Kidney capillary endothelial cell (primary cell): ENCODE measurements around the gene SHC2.
"Not testable (repeated sequence)": the region's sequence is repeated elsewhere in the genome, so short reads cannot be mapped to it uniquely, and the experiment has no call there.

Experiments
- DNase-seq: peaks from one replicate; pipeline ENCODE4 v3.0.0-alpha.2; 2018; ENCODE audit warnings: low spot score

Gene SHC2

GRCh38 chr19:389255-389934 is 71.4 kb downstream of the SHC2 start:
- no peak for DNase-seq

- DNase-seq: no peak
Observed at GRCh38 chr19:388691-389090, 72.1 kb downstream of the SHC2 start.

DNA sequence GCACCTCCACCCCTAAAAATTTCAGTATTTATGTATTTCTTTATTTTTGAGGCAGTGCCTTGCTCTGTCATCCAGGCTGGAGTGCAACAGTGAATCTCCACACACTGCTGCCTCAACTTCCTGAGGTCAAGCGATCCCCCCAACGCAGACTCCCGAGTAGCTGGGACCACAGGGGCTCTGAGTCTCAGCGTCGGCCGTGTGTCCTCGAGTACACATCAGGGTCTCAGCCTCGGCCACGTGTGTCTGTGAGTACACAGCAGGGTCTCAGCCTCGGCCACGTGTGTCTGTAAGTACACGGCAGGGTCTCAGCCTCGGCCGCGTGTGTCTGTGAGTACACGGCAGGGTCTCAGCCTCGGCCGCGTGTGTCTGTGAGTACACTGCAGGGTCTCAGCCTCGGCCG is 73.1 kb downstream of the SHC2 start:
- DNase-seq: no peak

DNA sequence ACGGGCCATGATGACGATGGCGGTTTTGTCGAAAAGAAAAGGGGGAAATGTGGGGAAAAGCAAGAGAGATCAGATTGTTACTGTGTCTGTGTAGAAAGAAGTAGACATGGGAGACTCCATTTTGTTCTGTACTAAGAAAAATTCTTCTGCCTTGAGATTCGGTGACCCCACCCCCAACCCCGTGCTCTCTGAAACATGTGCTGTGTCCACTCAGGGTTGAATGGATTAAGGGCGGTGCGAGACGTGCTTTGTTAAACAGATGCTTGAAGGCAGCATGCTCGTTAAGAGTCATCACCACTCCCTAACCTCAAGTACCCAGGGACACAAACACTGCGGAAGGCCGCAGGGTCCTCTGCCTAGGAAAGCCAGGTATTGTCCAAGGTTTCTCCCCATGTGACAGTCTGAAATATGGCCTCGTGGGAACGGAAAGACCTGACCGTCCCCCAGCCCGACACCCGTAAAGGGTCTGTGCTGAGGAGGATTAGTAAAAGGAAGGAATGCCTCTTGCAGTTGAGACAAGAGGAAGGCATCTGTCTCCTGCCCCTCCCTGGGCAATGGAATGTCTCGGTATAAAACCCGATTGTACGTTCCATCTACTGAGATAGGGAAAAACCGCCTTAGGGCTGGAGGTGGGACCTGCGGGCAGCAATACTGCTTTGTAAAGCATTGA is 74.1 kb downstream of the SHC2 start:
- not testable (repeated sequence) for DNase-seq

DNA sequence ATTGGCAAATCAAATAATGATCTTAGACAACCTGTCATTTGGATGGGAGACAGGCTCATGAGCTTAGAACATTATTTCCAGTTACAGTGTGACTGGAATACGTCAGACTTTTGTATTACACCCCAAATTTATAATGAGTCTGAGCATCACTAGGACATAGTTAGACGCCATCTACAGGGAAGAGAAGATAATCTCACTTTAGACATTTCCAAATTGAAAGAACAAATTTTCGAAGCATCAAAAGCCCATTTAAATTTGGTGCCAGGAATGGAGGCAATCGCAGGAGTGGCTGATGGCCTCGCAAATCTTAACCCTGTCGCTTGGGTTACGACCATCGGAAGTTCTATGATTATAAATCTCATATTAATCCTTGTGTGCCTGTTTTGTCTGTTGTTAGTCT is 74.6 kb downstream of the SHC2 start:
- not testable (repeated sequence) for DNase-seq

DNA sequence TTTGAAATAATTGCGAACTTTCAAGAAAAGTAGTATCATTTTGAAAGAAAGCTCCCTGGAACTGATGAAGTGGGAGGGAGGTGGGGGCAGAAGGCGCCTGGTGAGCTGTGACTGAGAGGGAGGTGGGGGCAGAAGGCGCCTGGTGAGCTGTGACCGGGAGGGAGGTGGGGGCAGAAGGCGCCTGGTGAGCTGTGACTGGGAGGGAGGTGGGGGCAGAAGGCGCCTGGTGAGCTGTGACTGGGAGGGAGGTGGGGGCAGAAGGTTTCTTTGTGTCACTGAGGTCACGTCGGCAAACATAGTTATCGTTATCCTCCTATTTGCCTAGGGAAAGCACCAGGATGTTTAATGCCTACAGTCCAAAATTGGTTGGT is 76.0 kb downstream of the SHC2 start:
- DNase-seq: no peak

- peak; percentile 20 for DNase-seq
Observed at GRCh38 chr19:383922-384798, 76.7 kb downstream of the SHC2 start.

GRCh38 chr19:383040-383439 is 77.8 kb downstream of the SHC2 start:
- DNase-seq: no peak

DNA sequence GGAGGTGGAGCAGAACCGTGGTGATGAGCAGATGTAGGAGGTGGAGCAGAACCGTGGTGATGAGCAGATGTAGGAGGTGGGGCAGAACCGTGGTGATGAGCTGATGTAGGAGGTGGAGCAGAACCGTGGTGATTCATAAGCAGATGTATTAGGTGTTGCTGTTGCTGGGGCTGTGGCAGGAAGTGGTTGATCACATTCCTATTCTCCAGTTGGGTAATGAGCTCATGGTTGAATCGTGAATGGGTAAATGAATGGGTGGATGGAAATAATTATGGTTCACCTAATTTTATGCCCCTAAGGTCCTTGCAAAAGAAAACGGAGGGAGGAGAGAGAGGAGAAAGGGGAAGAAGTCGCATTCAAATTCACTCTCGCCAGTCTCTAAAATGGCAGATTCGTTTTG is 78.3 kb downstream of the SHC2 start:
- not testable (repeated sequence) for DNase-seq

DNA sequence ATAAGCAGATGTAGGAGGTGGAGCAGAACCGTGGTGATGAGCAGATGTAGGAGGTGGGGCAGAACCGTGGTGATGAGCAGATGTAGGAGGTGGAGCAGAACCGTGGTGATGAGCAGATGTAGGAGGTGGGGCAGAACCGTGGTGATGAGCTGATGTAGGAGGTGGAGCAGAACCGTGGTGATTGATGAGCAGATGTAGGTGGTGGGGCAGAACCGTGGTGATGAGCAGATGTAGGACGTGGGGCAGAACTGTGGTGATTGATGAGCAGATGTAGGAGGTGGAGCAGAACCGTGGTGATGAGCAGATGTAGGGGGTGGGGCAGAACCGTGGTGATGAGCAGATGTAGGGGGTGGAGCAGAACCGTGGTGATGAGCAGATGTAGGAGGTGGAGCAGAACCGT is 78.9 kb downstream of the SHC2 start:
- DNase-seq: not testable (repeated sequence)

GRCh38 chr19:380618-381219 is 80.1 kb downstream of the SHC2 start:
- not testable (repeated sequence) for DNase-seq

DNA sequence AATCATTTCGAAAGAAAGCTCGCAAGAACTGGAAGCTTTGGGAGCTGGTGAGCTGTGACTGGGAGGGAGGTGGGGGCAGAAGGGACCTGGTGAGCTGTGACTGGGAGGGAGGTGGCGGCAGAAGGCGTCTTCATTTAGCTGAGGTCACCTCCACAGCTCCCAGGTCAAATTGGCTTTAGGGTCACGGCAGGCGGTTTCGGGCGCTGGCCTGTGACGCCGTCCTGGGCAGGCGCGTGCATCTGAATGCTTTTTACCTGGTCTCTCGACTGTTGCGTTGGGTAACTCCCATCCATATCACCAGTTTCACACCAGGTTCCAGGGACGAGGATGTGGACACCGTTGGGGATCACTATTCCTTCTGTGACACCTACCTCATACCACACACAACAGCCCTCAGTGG is 81.0 kb downstream of the SHC2 start:
- no peak for DNase-seq

- DNase-seq: no peak
Observed at GRCh38 chr19:378706-379105, 82.1 kb downstream of the SHC2 start.

GRCh38 chr19:377801-378581 is 82.8 kb downstream of the SHC2 start:
- no peak for DNase-seq

GRCh38 chr19:376111-376470 is 84.7 kb downstream of the SHC2 start:
- DNase-seq: no peak

DNA sequence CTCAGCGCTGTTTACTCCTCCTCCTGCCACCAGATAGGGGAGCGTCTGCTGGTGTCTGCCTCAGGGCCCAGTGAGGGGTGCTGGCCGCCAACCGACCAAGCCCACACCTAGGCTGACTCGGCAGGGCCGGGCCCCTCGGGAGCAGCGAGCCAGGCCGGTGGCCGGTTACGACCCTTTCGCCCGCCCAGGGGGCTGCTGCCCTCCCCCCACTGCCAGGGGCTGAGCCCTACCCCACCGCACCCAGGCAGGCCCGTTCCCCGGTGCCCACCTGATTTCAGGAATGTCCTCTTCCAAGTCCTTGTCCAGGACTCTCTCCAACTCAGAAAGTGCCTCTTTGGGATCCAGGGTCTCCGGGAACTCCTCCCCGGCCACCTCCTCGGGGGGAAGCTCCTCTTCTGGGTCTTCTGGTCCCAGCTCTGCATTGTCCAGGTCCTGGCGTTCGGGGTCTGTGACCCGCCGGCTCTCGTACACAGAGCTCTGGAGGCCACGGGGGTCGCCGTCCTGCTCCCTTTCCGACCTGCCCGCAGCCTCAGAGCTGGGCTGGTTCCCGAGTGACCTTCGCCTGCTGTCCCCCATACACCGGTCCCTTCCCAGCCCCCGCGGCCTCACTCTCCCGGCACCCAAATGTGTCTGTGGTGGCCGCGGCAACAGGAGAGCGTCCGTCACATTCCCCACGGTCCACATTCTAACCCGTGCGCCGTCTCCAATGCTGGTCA is 85.3 kb downstream of the SHC2 start:
- DNase-seq: no peak

GRCh38 chr19:374886-375235 is 86.0 kb downstream of the SHC2 start:
- DNase-seq: no peak

- no peak for DNase-seq
Observed at GRCh38 chr19:374183-374885, 86.5 kb downstream of the SHC2 start.

DNA sequence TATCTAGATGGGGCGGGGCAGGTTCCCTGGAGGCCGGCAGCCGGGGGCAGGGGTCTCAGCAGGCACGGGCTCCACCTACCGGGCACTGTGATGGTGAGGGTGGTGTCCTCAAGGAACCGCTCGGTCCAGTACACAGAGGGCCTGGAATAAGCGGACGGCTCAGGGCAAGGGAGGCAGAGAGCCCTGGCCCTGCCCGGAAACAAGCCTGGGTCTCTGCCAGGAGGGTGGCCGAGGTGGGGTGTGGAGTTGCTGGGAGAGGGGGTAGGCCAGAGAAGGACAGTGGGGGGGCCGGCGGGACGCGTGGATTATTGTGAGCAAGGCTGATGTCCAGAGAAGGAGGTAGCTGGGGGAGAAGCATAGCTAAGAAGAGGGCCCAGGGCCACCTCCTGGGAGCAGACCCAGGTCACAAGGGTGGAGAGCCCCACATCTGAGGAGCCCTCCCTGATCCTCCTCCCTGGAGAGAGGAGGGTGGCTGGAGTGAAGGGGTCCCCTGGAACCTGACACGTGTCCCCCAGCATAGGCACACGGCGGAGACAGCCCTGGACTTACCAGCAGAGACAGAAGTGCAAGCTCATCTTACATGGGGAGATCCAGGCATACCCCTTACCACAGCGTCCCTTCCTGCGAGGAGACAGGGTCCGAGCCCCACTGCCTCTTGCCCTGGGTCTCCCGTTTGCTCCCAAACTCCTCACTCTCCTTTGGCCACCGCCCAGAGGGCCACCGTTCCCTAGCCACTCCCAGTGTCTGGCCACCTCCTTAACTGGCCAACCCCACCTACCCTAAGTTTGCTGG is 87.2 kb downstream of the SHC2 start:
- no peak for DNase-seq
